CD4-positive, alpha-beta T cell treated with Interleukin-6 for 4 hours (primary cell): Measurements from ENCODE around the gene SRGAP1.
"Not testable (repeated sequence)": the region's sequence is repeated elsewhere in the genome, so short reads cannot be mapped to it uniquely, and the experiment has no call there.

Experiments
- DNase-seq: peaks from one replicate; pipeline ENCODE4 v3.0.0-alpha.2; 2020; ENCODE audit warnings: mixed read lengths

SRGAP1 gene

DNA sequence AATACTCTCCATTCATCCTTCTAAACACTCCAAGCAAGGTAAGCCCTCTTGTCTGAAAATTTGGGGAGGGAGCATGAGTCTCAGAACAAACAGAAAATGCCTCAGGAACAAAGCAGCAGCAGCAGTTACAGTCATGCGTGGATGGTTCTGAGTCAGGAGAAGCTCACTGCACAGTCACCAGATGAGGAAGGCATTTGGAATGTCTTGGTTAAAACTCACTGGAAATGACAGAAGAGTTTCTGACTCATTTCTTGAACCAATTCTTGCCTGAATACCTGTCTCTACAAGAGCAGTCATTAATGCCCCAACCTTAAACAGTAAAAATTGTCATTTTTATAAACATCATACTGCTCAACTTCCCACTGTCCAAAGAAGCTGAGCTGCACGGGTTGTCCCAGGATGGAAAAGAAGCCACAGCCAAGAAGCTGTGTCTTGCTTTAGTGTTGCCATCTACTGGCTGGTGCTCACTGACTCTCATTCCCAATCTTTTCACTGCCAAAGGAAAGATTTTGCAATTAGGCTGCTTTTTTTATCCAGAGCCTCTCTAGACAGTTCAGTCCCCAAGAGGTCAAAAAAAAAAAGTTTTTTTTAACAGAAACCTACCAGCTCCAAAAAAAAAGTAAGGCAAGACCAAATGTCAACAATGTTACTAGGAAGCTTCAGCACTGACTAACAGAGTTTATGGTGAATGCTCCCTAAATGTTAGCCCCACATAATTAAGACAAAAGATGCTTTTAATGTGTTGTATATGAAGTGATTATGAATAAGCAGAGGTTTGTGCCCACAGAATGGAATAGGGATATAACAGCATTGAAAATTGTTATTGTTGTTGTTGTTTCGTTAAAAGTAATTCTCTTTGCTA, 337.2 kb downstream of the SRGAP1 start:
- no peak for DNase-seq

DNA sequence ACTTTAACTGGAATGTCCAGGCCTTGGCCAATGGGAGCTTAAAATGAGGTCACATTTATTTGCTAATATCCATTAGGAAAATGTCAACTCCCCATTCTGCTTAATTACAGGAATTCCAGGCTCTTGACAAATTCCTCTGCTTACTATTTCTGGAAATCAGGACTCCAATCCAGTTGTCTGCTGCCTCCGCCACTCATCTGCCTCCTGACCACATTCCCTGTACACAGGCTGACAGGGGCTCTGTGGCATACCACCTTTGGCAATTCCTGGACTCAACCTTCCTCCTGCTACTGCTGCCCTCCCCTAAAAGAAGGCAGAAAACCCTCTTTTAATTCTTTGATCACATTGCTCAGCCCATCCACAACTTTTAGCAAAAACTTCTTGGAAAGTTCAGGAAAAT, 339.7 kb downstream of the SRGAP1 start:
- no peak for DNase-seq

DNA sequence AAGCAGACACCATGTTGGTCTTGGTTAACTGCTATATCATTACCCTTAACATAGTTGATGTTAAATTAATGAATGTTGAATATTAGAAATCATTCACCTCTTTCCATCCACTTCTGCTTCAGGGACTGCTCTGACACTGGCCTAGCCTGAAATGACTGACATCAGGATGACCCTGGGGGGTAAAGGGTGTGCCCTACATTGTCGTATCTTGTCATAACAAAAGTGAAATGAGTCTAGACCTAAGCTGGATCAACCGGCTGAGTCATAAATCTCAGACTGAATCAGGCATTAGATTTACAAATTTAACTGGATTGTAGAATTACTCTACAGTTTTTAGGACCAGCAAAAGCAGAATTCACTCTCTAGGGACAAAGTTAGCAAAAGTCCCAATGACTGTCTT, 342.3 kb downstream of the SRGAP1 start:
- DNase-seq: no peak

DNA sequence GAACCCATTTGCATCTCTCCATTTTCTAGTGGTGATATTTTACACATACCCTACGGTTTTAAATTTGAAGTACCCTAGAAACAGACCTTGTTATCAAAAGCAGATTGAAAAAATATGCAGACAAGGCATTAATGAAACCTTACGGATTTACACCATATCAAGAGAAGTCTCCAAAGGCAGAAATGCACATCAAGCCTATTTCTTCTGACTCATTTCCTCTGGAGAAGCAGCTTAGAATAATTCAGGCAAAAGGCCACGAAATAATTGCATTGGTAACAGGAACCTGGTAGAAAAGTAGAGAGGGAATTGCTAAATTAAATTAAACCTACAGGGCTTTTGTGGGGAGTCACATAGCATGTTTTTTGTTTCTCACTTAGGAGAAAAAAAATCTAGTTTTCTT, 342.9 kb downstream of the SRGAP1 start:
- no peak for DNase-seq

DNA sequence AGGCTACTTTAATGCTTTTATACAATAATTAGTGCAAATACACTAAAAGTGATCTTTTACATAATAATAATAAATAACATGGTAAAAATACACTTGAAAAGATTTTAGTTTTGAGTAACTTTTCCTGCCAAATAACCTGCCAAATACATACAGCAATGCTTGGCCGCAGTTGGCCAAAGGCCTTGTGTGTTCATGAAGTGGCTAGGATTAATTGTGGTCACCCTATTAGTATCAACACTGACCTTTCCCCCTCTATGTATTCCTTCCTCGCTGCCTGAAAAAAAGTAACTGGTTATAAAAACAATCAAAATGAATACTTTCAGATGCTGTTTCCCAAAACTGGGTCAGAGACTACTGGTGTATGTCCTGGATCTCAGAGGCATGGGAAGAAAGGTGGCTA, 343.3 kb downstream of the SRGAP1 start:
- no peak for DNase-seq

DNA sequence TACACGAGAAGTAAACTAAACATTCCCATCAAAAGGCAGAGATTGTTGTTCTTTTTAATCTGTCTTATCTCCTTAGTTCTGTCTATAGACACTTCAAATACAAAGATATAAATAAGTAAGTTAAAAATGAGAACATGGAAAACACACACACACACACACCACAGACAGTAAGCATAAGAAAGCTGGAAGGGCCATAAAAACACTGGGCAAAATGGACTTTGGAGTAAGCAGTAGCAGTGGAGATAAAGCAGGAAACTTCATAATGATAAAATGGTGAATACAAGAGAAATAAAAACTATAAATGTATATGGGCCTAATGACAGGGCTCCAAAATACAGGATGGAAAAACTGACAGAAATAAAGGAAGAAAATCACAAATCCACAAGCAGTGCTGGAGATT, 345.0 kb downstream of the SRGAP1 start:
- DNase-seq: no peak

DNA sequence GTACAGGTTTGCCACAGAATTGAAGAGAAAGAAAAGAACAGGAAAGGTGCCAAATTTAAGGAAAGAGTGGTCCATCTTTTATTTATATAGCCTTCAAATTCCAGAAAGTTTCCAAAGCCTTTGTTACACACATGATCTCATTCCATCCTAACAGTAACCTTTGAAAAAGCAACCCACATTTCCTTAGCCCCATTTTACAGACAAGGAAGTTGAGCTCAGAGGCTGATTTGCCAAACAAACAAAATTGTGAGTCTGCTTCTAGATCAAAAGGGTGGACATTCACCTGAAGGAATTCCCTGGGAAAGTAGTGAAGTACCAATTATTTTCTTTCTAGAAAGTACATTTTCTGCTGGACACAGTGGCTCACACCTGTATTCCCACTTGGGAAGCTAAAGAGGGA, 345.6 kb downstream of the SRGAP1 start:
- DNase-seq: no peak

DNA sequence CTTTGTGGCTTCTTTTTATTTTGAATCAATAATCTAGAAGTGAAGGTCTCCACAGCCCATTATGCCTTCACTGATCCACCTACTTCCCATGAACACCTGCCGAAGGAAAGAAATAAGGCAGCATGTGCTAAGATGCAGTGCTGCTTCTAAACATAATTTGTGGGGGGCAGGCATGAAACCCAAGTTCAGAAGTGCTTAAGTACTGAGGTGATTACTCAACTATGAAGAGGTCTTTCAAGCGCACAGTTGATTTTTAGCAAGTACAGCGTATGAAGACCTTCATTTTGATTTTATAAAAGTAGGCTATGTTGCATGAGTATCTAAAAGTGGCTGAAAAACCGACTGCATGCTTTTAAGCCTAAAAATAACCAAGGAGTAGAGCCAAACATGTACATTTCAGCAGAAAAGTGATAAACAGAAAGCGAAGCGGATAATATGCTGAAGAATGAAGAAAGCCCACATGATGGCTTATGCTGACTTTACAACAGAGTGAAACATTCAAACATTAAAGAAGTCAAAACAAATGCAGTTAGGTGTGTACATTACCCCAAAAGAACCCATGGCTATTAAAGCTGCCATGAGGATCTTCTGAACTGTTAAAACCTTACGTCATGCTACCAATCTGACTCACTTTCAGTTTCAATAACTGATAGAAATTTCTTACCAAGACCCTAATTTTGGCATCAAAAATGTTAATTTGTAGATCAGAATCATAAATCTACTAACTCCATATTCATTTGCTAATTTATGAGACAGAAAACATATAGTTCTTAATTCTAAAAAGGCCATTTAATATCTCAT, 348.3 kb downstream of the SRGAP1 start:
- DNase-seq: no peak

DNA sequence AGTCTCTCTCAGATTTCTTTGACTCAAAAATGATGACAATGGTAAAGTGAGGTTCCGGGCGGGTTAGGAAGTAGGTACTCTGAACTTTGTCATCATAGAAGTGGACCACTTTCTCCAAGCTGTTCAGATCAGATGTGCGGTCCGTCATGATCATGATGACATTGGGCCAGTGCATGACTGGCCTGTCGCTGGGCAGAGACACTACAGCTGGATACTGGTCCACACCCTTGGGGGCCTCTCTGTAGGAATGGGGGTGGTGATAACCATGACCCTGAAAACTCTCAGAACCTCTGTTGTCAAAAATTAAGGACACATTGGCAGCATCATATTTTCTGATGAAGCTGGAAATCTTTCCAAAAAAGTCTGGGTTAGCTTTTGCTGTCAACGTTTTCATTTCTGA, 349.4 kb downstream of the SRGAP1 start:
- DNase-seq: no peak

DNA sequence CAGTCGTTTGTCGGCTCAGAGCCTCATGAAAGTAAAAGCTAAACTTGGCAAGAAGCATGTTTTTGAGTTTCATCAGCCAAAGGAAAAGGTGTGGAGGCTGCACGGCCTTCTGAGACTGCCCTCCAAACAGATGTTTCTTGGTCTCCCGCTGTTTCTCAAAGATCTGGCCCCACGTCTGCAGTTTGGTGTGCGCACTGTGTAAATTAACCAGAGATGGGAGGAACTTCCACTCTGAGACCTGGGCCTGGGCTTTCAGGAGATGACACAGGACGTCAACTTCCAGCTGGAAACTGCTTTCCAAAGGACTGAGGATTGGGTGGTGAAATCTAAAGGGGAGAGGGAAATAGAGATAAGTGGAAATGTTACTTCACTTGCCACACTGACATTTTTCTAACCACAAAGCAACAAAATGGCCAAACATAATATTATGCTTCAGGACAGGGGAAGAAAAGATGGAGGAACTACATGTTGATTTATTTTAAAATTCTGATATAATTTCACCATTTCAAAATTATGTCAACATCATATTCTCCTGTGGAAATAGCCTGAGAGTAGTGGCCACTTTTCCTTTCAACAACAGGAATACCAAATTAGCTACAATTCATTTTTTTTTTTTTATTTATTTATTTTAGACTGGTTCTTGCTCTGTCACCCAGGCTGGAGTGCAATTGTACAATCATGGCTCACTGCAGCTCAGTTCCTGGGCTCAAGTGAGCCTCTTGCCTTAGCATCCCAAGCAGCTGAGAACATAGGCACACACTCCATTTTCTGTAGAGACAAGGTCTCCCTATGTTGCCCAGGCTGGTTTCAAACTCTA, 350.0 kb downstream of the SRGAP1 start:
- DNase-seq: no peak

DNA sequence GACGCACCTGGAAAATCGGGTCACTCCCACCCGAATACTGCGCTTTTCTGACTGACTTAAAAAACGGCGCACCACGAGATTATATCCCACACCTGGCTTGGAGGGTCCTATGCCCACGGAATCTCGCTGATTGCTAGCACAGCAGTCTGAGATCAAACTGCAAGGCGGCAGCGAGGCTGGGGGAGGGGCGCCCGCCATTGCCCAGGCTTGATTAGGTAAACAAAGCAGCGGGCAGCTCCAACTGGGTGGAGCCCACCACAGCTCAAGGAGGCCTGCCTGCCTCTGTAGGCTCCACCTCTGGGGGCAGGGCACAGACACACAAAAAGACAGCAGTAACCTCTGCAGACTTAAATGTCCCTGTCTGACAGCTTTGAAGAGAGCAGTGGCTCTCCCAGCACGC, 351.3 kb downstream of the SRGAP1 start:
- DNase-seq: not testable (repeated sequence)

DNA sequence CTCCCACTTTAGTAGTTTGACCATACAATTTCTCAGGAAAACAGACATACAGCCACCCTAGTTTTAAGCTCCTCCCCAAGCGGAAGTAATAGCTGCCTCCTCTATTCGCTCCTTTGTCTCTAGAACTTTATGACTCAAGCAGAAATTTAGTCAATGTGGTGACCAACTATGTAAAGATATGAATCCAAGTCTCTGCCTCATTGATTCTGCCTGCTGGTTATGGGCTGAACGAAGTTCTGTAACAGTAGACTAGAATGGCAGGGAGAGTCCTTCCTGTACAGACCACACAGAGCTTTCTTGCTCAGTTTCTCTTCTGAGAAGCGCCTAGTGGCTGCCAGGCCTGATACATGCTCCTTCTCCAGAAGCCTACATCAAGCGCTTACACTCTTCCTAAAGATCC, 358.5 kb downstream of the SRGAP1 start:
- DNase-seq: no peak

DNA sequence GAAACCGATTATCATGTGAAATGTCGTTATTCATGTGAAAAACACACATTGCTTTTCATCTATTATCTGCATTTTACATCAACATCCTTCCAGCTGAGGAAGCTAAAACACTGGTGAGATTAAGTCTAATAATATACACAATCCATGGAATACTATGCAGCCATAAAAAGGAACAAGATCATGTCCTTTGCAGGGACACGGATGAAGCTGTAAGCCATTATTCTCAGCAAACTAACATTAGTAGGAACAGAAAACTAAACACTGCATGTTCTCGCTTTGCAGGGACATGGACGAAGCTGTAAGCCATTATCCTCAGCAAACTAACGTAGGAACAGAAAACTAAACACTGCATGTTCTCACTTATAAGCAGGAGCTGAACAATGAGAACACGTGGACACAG, 359.3 kb downstream of the SRGAP1 start:
- no peak for DNase-seq

DNA sequence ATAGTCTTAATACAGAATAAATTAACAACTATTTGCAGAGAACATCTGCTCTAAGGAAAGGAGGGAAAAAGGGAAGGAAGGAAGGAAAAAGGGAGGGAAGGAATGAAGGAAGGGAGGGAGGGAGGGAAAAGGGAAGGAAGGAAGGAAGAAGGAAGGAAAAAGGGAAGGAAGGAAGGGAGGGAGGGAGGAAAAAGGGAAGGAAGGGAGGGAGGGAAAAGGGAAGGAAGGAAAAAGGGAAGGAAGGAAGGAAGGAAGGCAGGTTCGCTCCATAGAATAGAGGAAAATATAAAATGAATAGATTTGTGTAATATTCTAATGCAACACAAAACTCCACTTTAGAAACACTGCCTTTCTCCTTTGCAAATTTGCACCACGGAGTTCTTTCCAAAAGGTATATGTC, 361.0 kb downstream of the SRGAP1 start:
- DNase-seq: no peak

DNA sequence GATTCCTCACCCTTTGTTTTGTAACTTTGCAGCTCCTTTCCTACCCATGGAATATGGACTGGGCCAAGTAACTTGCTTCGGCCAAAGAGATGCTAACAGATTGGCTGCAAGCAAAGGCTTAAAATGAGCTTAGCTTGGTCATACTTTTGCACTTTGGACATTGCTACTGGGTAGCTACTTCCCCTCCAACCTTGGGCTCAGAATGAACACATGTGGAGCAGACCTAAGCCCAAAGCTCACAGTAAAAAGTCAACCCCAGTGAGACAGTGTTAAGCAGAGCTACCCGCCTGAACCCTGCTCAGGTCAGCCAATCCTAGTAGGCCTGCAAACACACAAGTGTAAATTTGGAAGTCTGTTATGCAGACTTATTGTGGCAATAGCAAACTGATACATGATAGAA, 363.0 kb downstream of the SRGAP1 start:
- no peak for DNase-seq
